Prostate gland (tissue), 2 donors: ENCODE results near the gene PTPRA. TPM values are rescaled to one million over a fixed set of nuclear protein-coding genes. Genes with fewer than 3 reads are reported as not detected.

ENCODE experiments used
- DNase-seq: peaks from one replicate; pipeline ENCODE4 v3.0.0-alpha.2; 2019; ENCODE audit warnings: low spot score
- H3K27ac ChIP-seq, 2 donors: fragments of 200-600 bp; sonication (generic); 2 replicates each; pipeline ENCODE4 v1.5.1; 2017 to 2019
- H3K27me3 ChIP-seq: fragments of 200-600 bp; sonication (generic); replicated peaks from 2 replicates; pipeline ENCODE4 v1.5.1; 2019; ENCODE audit not compliant: insufficient read depth
- H3K36me3 ChIP-seq, 2 donors: fragments of 200-600 bp; sonication (generic); 1 replicate in 1 of 2; 2 replicates in 1 of 2; pipeline versions ENCODE4 v1.5.1 to v1.8.1; 2017 to 2019
- H3K4me1 ChIP-seq: fragments of 200-600 bp; sonication (generic); replicated peaks from 2 replicates; pipeline ENCODE4 v1.5.1; 2019
- H3K4me3 ChIP-seq, 2 donors: fragments of 200-600 bp; sonication (generic); 2 replicates each; pipeline ENCODE4 v1.5.1; 2017 to 2019
- H3K9me3 ChIP-seq: fragments of 200-600 bp; sonication (generic); 2 replicates; pipeline ENCODE4 v1.5.1; 2017
- CTCF ChIP-seq, 4 experiments: fragments of 200-600 bp in 2 of 4; fragments of 450-650 bp in 2 of 4; sonication (generic) in 2 of 4; IDR thresholded peaks; 1 replicate in 3 of 4; 2 replicates in 1 of 4; pipeline ENCODE4 v1.5.1; 2016 to 2019; ENCODE audit warnings: antibody characterized with exemption in 4 of 4, mild to moderate bottlenecking in 2 of 4, moderate library complexity in 2 of 4
- POLR2A ChIP-seq: fragments of 450-650 bp; IDR thresholded peaks from one replicate; pipeline ENCODE4 v1.6.1; 2016; ENCODE audit warnings: antibody characterized with exemption, mild to moderate bottlenecking
- POLR2AphosphoS5 ChIP-seq: sonication (generic); formaldehyde crosslinking; IDR thresholded peaks from one replicate; pipeline ENCODE4 v1.6.1; 2017; ENCODE audit warnings: antibody characterized with exemption
- WGBS: methylation state at CpG from one replicate; pipeline ENCODE4 v1.1.5; 2018; 5-methylcytosine and 5-hydroxymethylcytosine counted together
- intact Hi-C: fragments of 100-400 bp; cut with DNase I; formaldehyde crosslinking; loops from one replicate; pipeline ENCODE4 v1.14.2; 2022
- total RNA-seq, 2 donors: library from RNA; depleted of rRNA; stranded (reverse); fragments of >200 nt; gene quantifications; one replicate each; pipeline ENCODE4 v1.1.0, GENCODE V29; 2016

PTPRA gene
- total RNA-seq, 2 donors from 2014 or later, result 57.7 to 83.6 TPM

- Histone ChIP-seq H3K9me3 (no peaks in the 10 kb centered on the region), H3K4me1 (no peaks in the 10 kb centered on the region), H3K4me3 (no peak overlapping the region), H3K36me3 (no peaks in the 10 kb centered on the region), H3K27me3 (no peaks in the 10 kb centered on the region), H3K27ac (no peak overlapping the region)
- intact Hi-C loops, result no loop called here
- DNase-seq, result no peak
- TF ChIP-seq POLR2AphosphoS5 (no peak), CTCF (IDR thresholded peaks at IDR 0.05) (no peak), POLR2A (no peak)
- WGBS, result 54% methylated on average over 2 of the region's 2 CpGs
Measured at GRCh38 chr20:2919518-2920245, 46.4 kb downstream of the PTPRA start.

- intact Hi-C loops, result no loop called here
- Histone ChIP-seq H3K27me3 (no peaks in the 10 kb centered on the region), H3K27ac (no peak overlapping the region), H3K36me3 (no peaks in the 10 kb centered on the region), H3K4me1 (no peaks in the 10 kb centered on the region), H3K4me3 (no peak overlapping the region), H3K9me3 (no peaks in the 10 kb centered on the region)
- no peak for DNase-seq
- TF ChIP-seq POLR2A (no peak), CTCF (IDR thresholded peaks at IDR 0.05) (no peak), POLR2AphosphoS5 (no peak)
- 91% methylated on average over 1 of the region's 1 CpG for WGBS
Measured at GRCh38 chr20:2920473-2920872, 47.2 kb downstream of the PTPRA start.

GRCh38 chr20:2921506-2921905 lies 48.2 kb downstream of the PTPRA start:
- intact Hi-C loops, result no loop called here
- H3K27ac ChIP-seq, result no peak overlapping the region
- no peaks in the 10 kb centered on the region for H3K27me3 ChIP-seq
- WGBS, result 91% methylated on average over 4 of the region's 4 CpGs
- no peaks in the 10 kb centered on the region for H3K4me1 ChIP-seq
- no peaks in the 10 kb centered on the region for H3K9me3 ChIP-seq
- H3K36me3 ChIP-seq, result no peaks in the 10 kb centered on the region
- DNase-seq, result no peak
- no peak overlapping the region for H3K4me3 ChIP-seq
- TF ChIP-seq POLR2A, result no peak

- no peaks in the 10 kb centered on the region for H3K9me3 ChIP-seq
- H3K27ac ChIP-seq, result no peak overlapping the region
- H3K4me3 ChIP-seq, result no peak overlapping the region
- TF ChIP-seq POLR2AphosphoS5 (no peak), CTCF (IDR thresholded peaks at IDR 0.05) (no peak), POLR2A (no peak)
- H3K4me1 ChIP-seq, result no peaks in the 10 kb centered on the region
- DNase-seq, result no peak
- H3K27me3 ChIP-seq, result no peaks in the 10 kb centered on the region
- intact Hi-C loops, result no loop called here
- H3K36me3 ChIP-seq, result no peaks in the 10 kb centered on the region
Measured at GRCh38 chr20:2922957-2923356, 49.7 kb downstream of the PTPRA start.

- Histone ChIP-seq H3K27me3 (no peaks in the 10 kb centered on the region), H3K27ac (no peak overlapping the region), H3K36me3 (no peaks in the 10 kb centered on the region), H3K9me3 (no peaks in the 10 kb centered on the region), H3K4me1 (no peaks in the 10 kb centered on the region), H3K4me3 (no peak overlapping the region)
- DNase-seq, result no peak
- no peak for TF ChIP-seq CTCF (IDR thresholded peaks at IDR 0.05)
- intact Hi-C loops, result no loop called here
- WGBS, result 72% methylated on average over 1 of the region's 1 CpG
Measured at GRCh38 chr20:2930538-2930937, 57.3 kb downstream of the PTPRA start.
